Upper lobe of left lung (tissue), 4 donors: ENCODE data around the gene KRTAP4-12.
"Not testable (repeated sequence)": the region's sequence is repeated elsewhere in the genome, so short reads cannot be mapped to it uniquely, and the experiment has no call there.

Experiments used
- CTCF ChIP-seq, 6 experiments: fragments of 450-650 bp in 4 of 6; fragments of 200-600 bp in 2 of 6; sonication (generic) in 2 of 6; IDR thresholded peaks; one replicate each; pipeline ENCODE4 v1.5.1; 2016 to 2019; ENCODE audit warnings: antibody characterized with exemption in 6 of 6
- POLR2A ChIP-seq, 4 donors: fragments of 450-650 bp; IDR thresholded peaks; one replicate each; pipeline ENCODE4 v1.5.1; 2016 to 2017; ENCODE audit warnings: antibody characterized with exemption in 4 of 4, mild to moderate bottlenecking in 2 of 4
- POLR2AphosphoS5 ChIP-seq, 2 donors: sonication (generic); formaldehyde crosslinking; IDR thresholded peaks; one replicate each; pipeline ENCODE4 v1.5.1; 2017; ENCODE audit warnings: antibody characterized with exemption in 2 of 2

GRCh38 chr17:41117846-41118386 is 6.1 kb downstream of the KRTAP4-12 start, which contains the start of gene KRTAP4-11:
- not testable (repeated sequence) for TF ChIP-seq CTCF, POLR2AphosphoS5, POLR2A (IDR thresholded peaks at IDR 0.05)
